IMR-90 (cell line): ENCODE results near the gene CD27. TPM values are rescaled to one million over a fixed set of nuclear protein-coding genes. Genes with fewer than 3 reads are reported as not detected.

Source experiments
- ATAC-seq: fragments of 200-7000 bp; cut with Tn5 transposase; 2 replicates; pipeline ENCODE4 v1.9.1; 2020; ENCODE audit warnings: low read depth, mild to moderate bottlenecking, moderate library complexity
- BruUV-seq: library from RNA; stranded (reverse); fragments of 400-500 nt; replicated peaks from 2 replicates; lab custom pipeline; 2021; lab: Mats Ljungman, UMichigan
- CTCF ChIA-PET: fragments of 300-600 bp; formaldehyde crosslinking; extraction: SDS; loops from one replicate; lab custom pipeline; 2021; ENCODE audit warnings: antibody characterized with exemption; lab: Yijun Ruan, JAX
- POLR2A ChIA-PET: fragments of 300-600 bp; sonication (Branson Sonifier 250); formaldehyde crosslinking; loops from one replicate; lab custom pipeline; 2022; ENCODE audit warnings: antibody characterized with exemption; ENCODE audit not compliant: unreplicated experiment; lab: Charles Lee
- DNase-seq: peaks from one replicate; pipeline ENCODE4 v3.0.0; 2013
- H2AFZ ChIP-seq: replicated peaks from 2 replicates; pipeline ENCODE3; 2013; ENCODE audit warnings: low read length, mild to moderate bottlenecking; ENCODE audit not compliant: poor library complexity
- H2AK5ac ChIP-seq: 2 replicates; pipeline ENCODE4 v1.6.1; 2013; ENCODE audit warnings: low read depth, low read length, inconsistent platforms
- H2AK9ac ChIP-seq: replicated peaks from 2 replicates; pipeline ENCODE3; 2013; ENCODE audit warnings: mild to moderate bottlenecking, low read depth, low read length, moderate library complexity; ENCODE audit not compliant: poor library complexity
- H2BK120ac ChIP-seq: 2 replicates; pipeline ENCODE4 v1.6.1; 2013; ENCODE audit warnings: low read depth, low read length, inconsistent platforms
- H2BK15ac ChIP-seq: 3 replicates; pipeline ENCODE4 v1.6.1; 2013; ENCODE audit warnings: low read depth, low read length, inconsistent platforms
- H2BK20ac ChIP-seq: 2 replicates; pipeline ENCODE4 v1.6.1; 2013; ENCODE audit warnings: low read depth, mild to moderate bottlenecking, inconsistent platforms, low read length, moderate library complexity
- H2BK5ac ChIP-seq: 2 replicates; pipeline ENCODE4 v1.6.1; 2013; ENCODE audit warnings: mild to moderate bottlenecking, low read depth, low read length, inconsistent platforms; ENCODE audit not compliant: poor library complexity, severe bottlenecking
- H3K14ac ChIP-seq: replicated peaks from 2 replicates; pipeline ENCODE4 v1.6.1; 2013; ENCODE audit warnings: low read depth, low read length, inconsistent platforms
- H3K18ac ChIP-seq: 2 replicates; pipeline ENCODE4 v1.6.1; 2013; ENCODE audit warnings: low read depth, low read length, control low read depth
- H3K23ac ChIP-seq: 2 replicates; pipeline ENCODE4 v1.6.1; 2013; ENCODE audit warnings: low read depth, low read length, inconsistent platforms
- H3K27ac ChIP-seq: 2 replicates; pipeline ENCODE4 v1.5.1; 2013; ENCODE audit warnings: mild to moderate bottlenecking, control low read depth, low read length; ENCODE audit not compliant: insufficient read depth
- H3K27me3 ChIP-seq: 2 replicates; pipeline ENCODE4 v1.6.1; 2013; ENCODE audit warnings: low read length; ENCODE audit not compliant: control insufficient read depth, insufficient read depth
- H3K36me3 ChIP-seq: 2 replicates; pipeline ENCODE4 v1.6.1; 2013; ENCODE audit warnings: low read length, mixed read lengths; ENCODE audit not compliant: control insufficient read depth, insufficient read depth
- H3K4ac ChIP-seq: 2 replicates; pipeline ENCODE4 v1.6.1; 2013; ENCODE audit warnings: low read depth, low read length, inconsistent platforms
- H3K4me1 ChIP-seq: 2 replicates; pipeline ENCODE4 v1.6.1; 2013; ENCODE audit warnings: low read length, mixed read lengths; ENCODE audit not compliant: control insufficient read depth, insufficient read depth
- H3K4me2 ChIP-seq: 2 replicates; pipeline ENCODE4 v1.6.1; 2013; ENCODE audit warnings: low read depth, mild to moderate bottlenecking, control low read depth, low read length, moderate library complexity
- H3K4me3 ChIP-seq: 2 replicates; pipeline ENCODE4 v1.5.1; 2013; ENCODE audit warnings: low read depth, mild to moderate bottlenecking, control low read depth, low read length, moderate library complexity; ENCODE audit not compliant: insufficient read depth
- H3K56ac ChIP-seq: 2 replicates; pipeline ENCODE4 v1.6.1; 2013; ENCODE audit warnings: low read length, inconsistent platforms; ENCODE audit not compliant: insufficient read depth; ENCODE audit errors: extremely low read depth
- H3K79me1 ChIP-seq, 2 experiments: 2 replicates each; pipeline ENCODE4 v1.6.1; 2013; ENCODE audit warnings: low read length in 2 of 2, inconsistent platforms in 1 of 2, low read depth in 1 of 2
- H3K9ac ChIP-seq: 2 replicates; pipeline ENCODE4 v1.6.1; 2013; ENCODE audit warnings: low read depth, low read length, control low read depth
- H3K9me1 ChIP-seq: 2 replicates; pipeline ENCODE4 v1.6.1; 2013; ENCODE audit warnings: low read length, inconsistent platforms; ENCODE audit not compliant: insufficient read depth
- H3K9me3 ChIP-seq: 2 replicates; pipeline ENCODE4 v1.6.1; 2013; ENCODE audit warnings: low read length; ENCODE audit not compliant: control insufficient read depth, insufficient read depth
- H4K20me1 ChIP-seq: 2 replicates; pipeline ENCODE4 v1.6.1; 2013; ENCODE audit warnings: low read length, inconsistent platforms; ENCODE audit not compliant: insufficient read depth
- H4K5ac ChIP-seq: 2 replicates; pipeline ENCODE4 v1.6.1; 2013; ENCODE audit warnings: mild to moderate bottlenecking, low read depth, low read length, control low read depth
- H4K8ac ChIP-seq, 2 experiments: 2 replicates each; pipeline ENCODE4 v1.6.1; 2013; ENCODE audit warnings: low read depth in 2 of 2, low read length in 2 of 2, control low read depth in 1 of 2, inconsistent platforms in 1 of 2
- H4K91ac ChIP-seq: 2 replicates; pipeline ENCODE4 v1.6.1; 2013; ENCODE audit warnings: low read depth, low read length, inconsistent platforms; ENCODE audit not compliant: insufficient read depth
- BHLHE40 ChIP-seq: fragments of 150-350 bp; IDR thresholded peaks from 2 replicates; pipeline ENCODE4 v1.6.1; 2016; ENCODE audit warnings: mild to moderate bottlenecking, low read depth, low read length
- CEBPB ChIP-seq: IDR thresholded peaks from 2 replicates; pipeline ENCODE4 v1.6.1; 2012; ENCODE audit warnings: low read depth, low read length, improper control_type of control experiment
- CHD1 ChIP-seq: IDR thresholded peaks from 2 replicates; pipeline ENCODE4 v1.6.1; 2012; ENCODE audit warnings: low read depth, low read length, improper control_type of control experiment
- CTCF ChIP-seq: conservative IDR thresholded peaks from 2 replicates; pipeline ENCODE4 v1.5.1; 2012; ENCODE audit warnings: mild to moderate bottlenecking, low read depth, low read length, improper control_type of control experiment
- ELK1 ChIP-seq: fragments of 150-350 bp; IDR thresholded peaks from 2 replicates; pipeline ENCODE4 v1.6.1; 2016; ENCODE audit warnings: low read depth, mild to moderate bottlenecking, low read length, moderate library complexity, borderline replicate concordance
- MAFK ChIP-seq: IDR thresholded peaks from 2 replicates; pipeline ENCODE4 v1.6.1; 2012; ENCODE audit warnings: low read depth, low read length, improper control_type of control experiment
- MAZ ChIP-seq: IDR thresholded peaks from 2 replicates; pipeline ENCODE4 v1.6.1; 2012; ENCODE audit warnings: low read depth, mild to moderate bottlenecking, low read length, improper control_type of control experiment, moderate library complexity, borderline replicate concordance
- MXI1 ChIP-seq: IDR thresholded peaks from 2 replicates; pipeline ENCODE4 v1.6.1; 2012; ENCODE audit warnings: low read depth, mild to moderate bottlenecking, low read length, moderate library complexity, borderline replicate concordance
- NFE2L2 ChIP-seq: fragments of 150-350 bp; IDR thresholded peaks from 2 replicates; pipeline ENCODE4 v1.6.1; 2016; ENCODE audit warnings: low read depth, mild to moderate bottlenecking, low read length
- POLR2A ChIP-seq: IDR thresholded peaks from 2 replicates; pipeline ENCODE4 v1.6.1; 2012; ENCODE audit warnings: mild to moderate bottlenecking, low read depth, low read length
- RAD21 ChIP-seq: IDR thresholded peaks from 2 replicates; pipeline ENCODE4 v1.6.1; 2012; ENCODE audit warnings: low read length, improper control_type of control experiment
- RCOR1 ChIP-seq: IDR thresholded peaks from 2 replicates; pipeline ENCODE4 v1.6.1; 2012; ENCODE audit warnings: mild to moderate bottlenecking, low read length, improper control_type of control experiment; ENCODE audit not compliant: insufficient replicate concordance
- RFX5 ChIP-seq: IDR thresholded peaks from 2 replicates; pipeline ENCODE4 v1.8.0; 2012; ENCODE audit warnings: low read depth, mild to moderate bottlenecking, low read length, moderate library complexity
- USF2 ChIP-seq: fragments of 150-350 bp; IDR thresholded peaks from 2 replicates; pipeline ENCODE4 v1.6.1; 2017; ENCODE audit warnings: mild to moderate bottlenecking, antibody characterized with exemption, low read length, low read depth
- WGBS, 2 experiments: methylation state at CpG; one replicate each; pipeline versions ENCODE4 v1.1.5 to v1.1.7; 2013; ENCODE audit warnings: missing lambda C conversion rate in 2 of 2; ENCODE audit not compliant: insufficient read length in 1 of 2; ENCODE audit errors: extremely low coverage in 2 of 2; 5-methylcytosine and 5-hydroxymethylcytosine counted together
- dilution Hi-C: fragments of 300-500 bp; cut with HindIII; formaldehyde crosslinking; loops from one replicate; pipeline ENCODE4 v1.14.3; 2018; ENCODE audit warnings: low sequenced_read_pairs; ENCODE audit not compliant: unreplicated experiment
- in situ Hi-C: fragments of 300-500 bp; cut with MboI; formaldehyde crosslinking; loops from 3 replicates; pipeline ENCODE4 v1.14.3; 2019; ENCODE audit warnings: low sequenced_read_pairs, inconsistent platforms, mixed read lengths
- intact Hi-C: fragments of 100-400 bp; cut with micrococcal nuclease; formaldehyde crosslinking; loops from 2 replicates; pipeline ENCODE4 v1.10.0; 2022
- polyA plus RNA-seq, 3 experiments: library from polyadenylated mRNA; depleted of rRNA; stranded (reverse); fragments of >200 nt; gene quantifications; 2 replicates each; pipeline ENCODE4 v1.2.3, GENCODE V29; 2012; ENCODE audit warnings: low replicate concordance in 1 of 3
- total RNA-seq: library from RNA; depleted of rRNA; stranded (reverse); fragments of >200 nt; gene quantifications from 2 replicates; pipeline ENCODE4 v1.2.3, GENCODE V29; 2012

CD27 gene
- total and polyA plus RNA-seq, 2 of the 4 experiments (the other 2 are of a cell fraction) = 0.07 TPM; not detected in 1

GRCh38 chr12:6418796-6419195 lies 26.0 kb upstream of the CD27 start:
- H3K27me3 ChIP-seq = no peaks in the 10 kb centered on the region
- no peak overlapping the region for H4K8ac ChIP-seq
- H2AK5ac ChIP-seq = no peak overlapping the region; the same call in 1 of the 2 replicates
- no peaks in the 10 kb centered on the region for H3K4me1 ChIP-seq
- no peak overlapping the region for H4K5ac ChIP-seq
- H3K9me1 ChIP-seq = peaks cover 10% of the 10 kb centered on the region; the same call in 1 of the 2 replicates
- no peak overlapping the region for H2BK15ac ChIP-seq
- no peak overlapping the region for H2AFZ ChIP-seq
- ATAC-seq (no peak), DNase-seq (no peak)
- H4K91ac ChIP-seq = no peak overlapping the region
- H3K9me3 ChIP-seq = no peaks in the 10 kb centered on the region
- 72% methylated on average over 6 of the region's 6 CpGs; no CpG with 5 or more reads in 1 of the 2 experiments for WGBS, 2 experiments
- dilution Hi-C loops (no loop called here), in situ Hi-C loops (no loop called here), intact Hi-C loops (no loop called here)
- no peak overlapping the region for H3K56ac ChIP-seq
- H2AK9ac ChIP-seq = no peak overlapping the region
- POLR2A ChIA-PET = no interaction called here
- no peaks in the 10 kb centered on the region for H4K20me1 ChIP-seq
- no peak overlapping the region for H3K4me3 ChIP-seq
- H3K79me1 ChIP-seq = no peaks in the 10 kb centered on the region
- H2BK5ac ChIP-seq = no peak overlapping the region
- H3K23ac ChIP-seq = no peak overlapping the region
- no peak for TF ChIP-seq USF2
- TF ChIP-seq CHD1 = no peak
- TF ChIP-seq POLR2A = no peak
- TF ChIP-seq RAD21 = no peak
- TF ChIP-seq RFX5 = no peak
- TF ChIP-seq BHLHE40 = no peak
- no peak for TF ChIP-seq CEBPB
- no peak for TF ChIP-seq NFE2L2
- TF ChIP-seq MAZ = no peak
- no peak for TF ChIP-seq CTCF
- TF ChIP-seq ELK1 = no peak
- TF ChIP-seq MXI1 = no peak
- no peak for TF ChIP-seq RCOR1
- no peak for TF ChIP-seq MAFK
- no peak overlapping the region for H3K4me2 ChIP-seq
- CTCF ChIA-PET = no interaction called here
- no peak overlapping the region for H3K27ac ChIP-seq
- H3K14ac ChIP-seq = no peak overlapping the region
- no peaks in the 10 kb centered on the region for H3K36me3 ChIP-seq
- H3K18ac ChIP-seq = no peak overlapping the region
- no peak overlapping the region for H2BK120ac ChIP-seq
- BruUV-seq = no TSS peak
- no peak overlapping the region for H2BK20ac ChIP-seq
- no peak overlapping the region for H3K4ac ChIP-seq
- H3K9ac ChIP-seq = no peak overlapping the region
